ENCODE measurements around the gene CD2AP. TPM values are rescaled to one million over a fixed set of nuclear protein-coding genes. Genes with fewer than 3 reads are reported as not detected.

Gene CD2AP
- total and polyA plus RNA-seq, 2 experiments from 2014 or later: 13.7 to 48.0 TPM

GRCh38 chr6:47452899-47453298 lies 24.7 kb upstream of the CD2AP start:
- 99% methylated on average over 2 of the region's 2 CpGs for WGBS (ENCODE audit: low lambda C conversion rate, missing lambda C conversion rate)

GRCh38 chr6:47453372-47453936 lies 24.1 kb upstream of the CD2AP start:
- TF ChIP-seq, protein P1, sequence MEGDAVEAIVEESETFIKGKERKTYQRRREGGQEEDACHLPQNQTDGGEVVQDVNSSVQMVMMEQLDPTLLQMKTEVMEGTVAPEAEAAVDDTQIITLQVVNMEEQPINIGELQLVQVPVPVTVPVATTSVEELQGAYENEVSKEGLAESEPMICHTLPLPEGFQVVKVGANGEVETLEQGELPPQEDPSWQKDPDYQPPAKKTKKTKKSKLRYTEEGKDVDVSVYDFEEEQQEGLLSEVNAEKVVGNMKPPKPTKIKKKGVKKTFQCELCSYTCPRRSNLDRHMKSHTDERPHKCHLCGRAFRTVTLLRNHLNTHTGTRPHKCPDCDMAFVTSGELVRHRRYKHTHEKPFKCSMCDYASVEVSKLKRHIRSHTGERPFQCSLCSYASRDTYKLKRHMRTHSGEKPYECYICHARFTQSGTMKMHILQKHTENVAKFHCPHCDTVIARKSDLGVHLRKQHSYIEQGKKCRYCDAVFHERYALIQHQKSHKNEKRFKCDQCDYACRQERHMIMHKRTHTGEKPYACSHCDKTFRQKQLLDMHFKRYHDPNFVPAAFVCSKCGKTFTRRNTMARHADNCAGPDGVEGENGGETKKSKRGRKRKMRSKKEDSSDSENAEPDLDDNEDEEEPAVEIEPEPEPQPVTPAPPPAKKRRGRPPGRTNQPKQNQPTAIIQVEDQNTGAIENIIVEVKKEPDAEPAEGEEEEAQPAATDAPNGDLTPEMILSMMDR (IDR thresholded peaks at IDR 0.05; ENCODE audit: poor library complexity): no peak
- no peak for TF ChIP-seq EZH2 (IDR thresholded peaks at IDR 0.05; ENCODE audit: borderline replicate concordance)
- no peak for TF ChIP-seq EZH2phosphoT487 (IDR thresholded peaks at IDR 0.05; ENCODE audit: low read depth, severe bottlenecking, unreplicated experiment)
- DNase-seq (ENCODE audit: low spot score): no peak
- 98% methylated on average over 4 of the region's 4 CpGs for WGBS (ENCODE audit: low lambda C conversion rate, missing lambda C conversion rate)
- H4K20me1 ChIP-seq (ENCODE audit: insufficient read depth, poor library complexity, severe bottlenecking): no peaks in the 10 kb centered on the region
- no peak overlapping the region for H3K27ac ChIP-seq
- H3K36me3 ChIP-seq (replicated peaks; ENCODE audit: insufficient read depth, low read depth): no peaks in the 10 kb centered on the region
- H2AFZ ChIP-seq: no peak overlapping the region
- no peaks in the 10 kb centered on the region for H3K27me3 ChIP-seq
- H3K4me1 ChIP-seq (ENCODE audit: insufficient read depth): peaks cover 4% of the 10 kb centered on the region
- no peaks in the 10 kb centered on the region for H3K9me3 ChIP-seq (ENCODE audit: low read depth)
- H3K9me2 ChIP-seq (replicated peaks; ENCODE audit: insufficient read depth): no peaks in the 10 kb centered on the region
- H3K4me3 ChIP-seq: no peak overlapping the region
- H3K79me2 ChIP-seq: peaks cover under 1% of the 10 kb centered on the region
- no peak overlapping the region for H3K4me2 ChIP-seq

More at GRCh38 chr6:47452899-47453298, 24.7 kb upstream of the CD2AP start:
- no peaks in the 10 kb centered on the region for H4K20me1 ChIP-seq (ENCODE audit: insufficient read depth, poor library complexity, severe bottlenecking)
- no peaks in the 10 kb centered on the region for H3K27me3 ChIP-seq
- H3K9me3 ChIP-seq (ENCODE audit: low read depth): no peaks in the 10 kb centered on the region
- no peak overlapping the region for H3K4me3 ChIP-seq
- H3K27ac ChIP-seq: no peak overlapping the region
- H3K4me2 ChIP-seq: no peak overlapping the region
- H2AFZ ChIP-seq: no peak overlapping the region
- no peaks in the 10 kb centered on the region for H3K79me2 ChIP-seq
- no peak for TF ChIP-seq EZH2 (IDR thresholded peaks at IDR 0.05; ENCODE audit: borderline replicate concordance)
- TF ChIP-seq, protein P1 (IDR thresholded peaks at IDR 0.05; ENCODE audit: poor library complexity): no peak
- no peak for TF ChIP-seq EZH2phosphoT487 (IDR thresholded peaks at IDR 0.05; ENCODE audit: low read depth, severe bottlenecking, unreplicated experiment)
- no peaks in the 10 kb centered on the region for H3K4me1 ChIP-seq (ENCODE audit: insufficient read depth)
- no peak for DNase-seq (ENCODE audit: low spot score)
- no peaks in the 10 kb centered on the region for H3K36me3 ChIP-seq (replicated peaks; ENCODE audit: insufficient read depth, low read depth)
- no peaks in the 10 kb centered on the region for H3K9me2 ChIP-seq (replicated peaks; ENCODE audit: insufficient read depth)

DNA sequence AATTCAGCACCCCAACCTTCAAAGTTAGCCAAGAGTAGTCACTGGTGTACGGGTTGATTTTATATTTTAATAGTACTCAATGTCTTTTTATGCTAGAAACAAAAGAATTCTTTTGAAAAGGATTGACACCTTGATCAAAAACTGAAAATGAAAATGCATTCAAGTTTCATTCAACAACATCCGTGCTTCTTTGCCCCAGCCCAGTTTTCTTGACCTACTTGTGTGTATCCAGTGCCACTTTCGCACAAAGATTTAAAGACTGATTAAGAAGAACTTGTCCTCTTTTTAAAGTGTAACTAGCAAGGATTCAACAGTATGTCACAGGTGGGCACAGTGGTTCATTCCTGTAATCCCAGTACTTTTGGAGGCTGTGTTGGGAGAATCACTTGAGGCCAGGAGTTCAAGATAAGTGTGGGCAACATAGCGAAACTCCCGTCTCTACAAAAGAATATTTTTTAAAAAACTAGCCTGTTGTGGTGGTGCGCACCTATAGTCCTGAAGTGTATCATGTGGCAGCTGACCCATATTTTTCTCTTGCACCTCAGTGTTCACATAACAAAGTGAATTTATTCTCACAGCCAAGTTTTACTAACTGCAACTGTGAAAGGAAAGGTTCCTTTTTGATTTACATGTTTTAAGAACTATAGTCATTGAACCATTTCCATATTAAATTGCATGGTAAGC lies 22.7 kb upstream of the CD2AP start:
- no peaks in the 10 kb centered on the region for H3K9me2 ChIP-seq (replicated peaks; ENCODE audit: insufficient read depth)
- H3K36me3 ChIP-seq (replicated peaks; ENCODE audit: insufficient read depth, low read depth): no peaks in the 10 kb centered on the region
- no peaks in the 10 kb centered on the region for H3K27me3 ChIP-seq
- H2AFZ ChIP-seq: no peak overlapping the region
- no peak overlapping the region for H3K27ac ChIP-seq
- H3K4me3 ChIP-seq: no peak overlapping the region
- DNase-seq (ENCODE audit: low spot score): no peak
- no peaks in the 10 kb centered on the region for H4K20me1 ChIP-seq (ENCODE audit: insufficient read depth, poor library complexity, severe bottlenecking)
- H3K9me3 ChIP-seq (ENCODE audit: low read depth): no peaks in the 10 kb centered on the region
- peaks cover 3% of the 10 kb centered on the region for H3K79me2 ChIP-seq
- WGBS (ENCODE audit: low lambda C conversion rate, missing lambda C conversion rate): 91% methylated on average over 6 of the region's 6 CpGs
- TF ChIP-seq, protein P1 (IDR thresholded peaks at IDR 0.05; ENCODE audit: poor library complexity): no peak
- TF ChIP-seq EZH2phosphoT487 (IDR thresholded peaks at IDR 0.05; ENCODE audit: low read depth, severe bottlenecking, unreplicated experiment): no peak
- no peak for TF ChIP-seq EZH2 (IDR thresholded peaks at IDR 0.05; ENCODE audit: borderline replicate concordance)
- peaks cover 7% of the 10 kb centered on the region for H3K4me1 ChIP-seq (ENCODE audit: insufficient read depth)
- no peak overlapping the region for H3K4me2 ChIP-seq
